H9 (cell line): ENCODE results near the gene DACH1. TPM values are rescaled to one million over a fixed set of nuclear protein-coding genes. Genes with fewer than 3 reads are reported as not detected.

Experiments
- DNase-seq: peaks from one replicate; pipeline ENCODE4 v3.0.0-alpha.2; 2017
- H2AFZ ChIP-seq: one replicate; pipeline ENCODE4 v1.6.1; 2013; ENCODE audit warnings: mild to moderate bottlenecking, low read length, control low read depth, moderate library complexity
- H2AK5ac ChIP-seq: 2 replicates; pipeline ENCODE4 v1.6.1; 2013; ENCODE audit warnings: low read length, control low read depth, mixed read lengths; ENCODE audit not compliant: insufficient read length
- H2BK120ac ChIP-seq: one replicate; pipeline ENCODE4 v1.6.1; 2013; ENCODE audit warnings: low read depth, mild to moderate bottlenecking, low read length, control low read depth, inconsistent platforms; ENCODE audit not compliant: poor library complexity, severe bottlenecking
- H2BK12ac ChIP-seq: 2 replicates; pipeline ENCODE4 v1.6.1; 2013; ENCODE audit warnings: low read length, control low read depth, mixed read lengths, low read depth; ENCODE audit not compliant: insufficient read length
- H2BK15ac ChIP-seq: 2 replicates; pipeline ENCODE4 v1.6.1; 2013; ENCODE audit warnings: low read depth, low read length, control low read depth
- H2BK20ac ChIP-seq: one replicate; pipeline ENCODE4 v1.6.1; 2013; ENCODE audit warnings: low read depth, mild to moderate bottlenecking, low read length, control low read depth, inconsistent platforms; ENCODE audit not compliant: poor library complexity, severe bottlenecking
- H2BK5ac ChIP-seq: 2 replicates; pipeline ENCODE4 v1.6.1; 2013; ENCODE audit warnings: low read length, control low read depth, mixed read lengths; ENCODE audit not compliant: insufficient read length
- H3K14ac ChIP-seq: 2 replicates; pipeline ENCODE4 v1.6.1; 2013; ENCODE audit warnings: low read length, control low read depth; ENCODE audit not compliant: insufficient read depth
- H3K18ac ChIP-seq: 2 replicates; pipeline ENCODE4 v1.6.1; 2013; ENCODE audit warnings: low read depth, mild to moderate bottlenecking, mixed read lengths, low read length, control low read depth; ENCODE audit not compliant: insufficient read length
- H3K23ac ChIP-seq: 2 replicates; pipeline ENCODE4 v1.6.1; 2013; ENCODE audit warnings: low read length, control low read depth, mixed read lengths, low read depth; ENCODE audit not compliant: insufficient read length
- H3K23me2 ChIP-seq: 2 replicates; pipeline ENCODE4 v1.6.1; 2013; ENCODE audit warnings: low read depth, mild to moderate bottlenecking, mixed read lengths, low read length, control low read depth; ENCODE audit not compliant: insufficient read length, poor library complexity, severe bottlenecking
- H3K27ac ChIP-seq: 2 replicates; pipeline ENCODE4 v1.5.1; 2013; ENCODE audit warnings: low read length, control low read depth, mixed read lengths, low read depth; ENCODE audit not compliant: insufficient read length
- H3K27me3 ChIP-seq: 2 replicates; pipeline ENCODE4 v1.6.1; 2013; ENCODE audit warnings: low read length, control low read depth, inconsistent platforms; ENCODE audit not compliant: insufficient read depth
- H3K4ac ChIP-seq: 2 replicates; pipeline ENCODE4 v1.6.1; 2013; ENCODE audit warnings: low read depth, mild to moderate bottlenecking, control low read depth, inconsistent platforms, low read length, moderate library complexity
- H3K4me1 ChIP-seq: 2 replicates; pipeline ENCODE4 v1.6.1; 2013; ENCODE audit warnings: low read length, control low read depth, inconsistent platforms; ENCODE audit not compliant: insufficient read depth
- H3K4me2 ChIP-seq: 2 replicates; pipeline ENCODE4 v1.6.1; 2013; ENCODE audit warnings: low read length, control low read depth, mixed read lengths; ENCODE audit not compliant: insufficient read length, insufficient read depth
- H3K56ac ChIP-seq: 2 replicates; pipeline ENCODE4 v1.6.1; 2013; ENCODE audit warnings: low read depth, mild to moderate bottlenecking, mixed read lengths, low read length, control low read depth; ENCODE audit not compliant: insufficient read length
- H3K79me1 ChIP-seq: 2 replicates; pipeline ENCODE4 v1.6.1; 2013; ENCODE audit warnings: low read depth, mild to moderate bottlenecking, moderate library complexity, low read length, control low read depth, inconsistent platforms; ENCODE audit not compliant: insufficient read depth, poor library complexity, severe bottlenecking
- H3K79me2 ChIP-seq: 2 replicates; pipeline ENCODE4 v1.6.1; 2013; ENCODE audit warnings: low read length, control low read depth, inconsistent platforms; ENCODE audit not compliant: insufficient read depth
- H3K9ac ChIP-seq: 2 replicates; pipeline ENCODE4 v1.6.1; 2013; ENCODE audit warnings: low read length, control low read depth, mixed read lengths; ENCODE audit not compliant: insufficient read length; ENCODE audit errors: extremely low read depth
- H3K9me3 ChIP-seq: one replicate; pipeline ENCODE4 v1.6.1; 2013; ENCODE audit warnings: low read depth, low read length, inconsistent platforms; ENCODE audit not compliant: control insufficient read depth
- H3T11ph ChIP-seq: one replicate; pipeline ENCODE4 v1.6.1; 2013; ENCODE audit warnings: mild to moderate bottlenecking, low read length, control low read depth, inconsistent platforms
- H4K20me1 ChIP-seq: one replicate; pipeline ENCODE4 v1.6.1; 2013; ENCODE audit not compliant: control insufficient read depth, insufficient read length, insufficient read depth
- H4K5ac ChIP-seq: 2 replicates; pipeline ENCODE4 v1.6.1; 2013; ENCODE audit warnings: low read depth, mild to moderate bottlenecking, mixed read lengths, low read length, control low read depth; ENCODE audit not compliant: insufficient read length
- H4K8ac ChIP-seq: replicated peaks from 2 replicates; pipeline ENCODE4 v1.6.1; 2013; ENCODE audit warnings: low read length, control low read depth, mixed read lengths, low read depth; ENCODE audit not compliant: insufficient read length
- H4K91ac ChIP-seq: 2 replicates; pipeline ENCODE4 v1.6.1; 2013; ENCODE audit warnings: low read depth, mild to moderate bottlenecking, moderate library complexity, mixed read lengths, low read length, control low read depth; ENCODE audit not compliant: insufficient read length
- H3K27ac Mint-ChIP-seq, 3 experiments: 2 replicates in 2 of 3; 3 replicates in 1 of 3; pipeline ENCODE4 v1.8.0; 2020 to 2021; ENCODE audit warnings: mixed read lengths in 3 of 3, mild to moderate bottlenecking in 1 of 3, moderate library complexity in 1 of 3
- H3K27me3 Mint-ChIP-seq: 2 replicates; pipeline ENCODE4 v1.8.0; 2021; ENCODE audit warnings: low read depth, mild to moderate bottlenecking, moderate library complexity, mixed read lengths
- H3K36me3 Mint-ChIP-seq, 3 experiments: 2 replicates in 2 of 3; 3 replicates in 1 of 3; pipeline ENCODE4 v1.8.0; 2020 to 2021; ENCODE audit warnings: low read depth in 3 of 3, mixed read lengths in 3 of 3; ENCODE audit not compliant: insufficient read depth in 1 of 3
- H3K4me1 Mint-ChIP-seq, 2 experiments: 2 replicates each; pipeline ENCODE4 v1.8.0; 2020; ENCODE audit warnings: mixed read lengths in 2 of 2
- H3K4me3 Mint-ChIP-seq, 2 experiments: 2 replicates in 1 of 2; 3 replicates in 1 of 2; pipeline ENCODE4 v1.8.0; 2020 to 2021; ENCODE audit warnings: mild to moderate bottlenecking in 2 of 2, mixed read lengths in 2 of 2, moderate library complexity in 1 of 2
- H3K9me3 Mint-ChIP-seq, 2 experiments: 2 replicates in 1 of 2; 3 replicates in 1 of 2; pipeline ENCODE4 v1.8.0; 2020; ENCODE audit warnings: mild to moderate bottlenecking in 2 of 2, mixed read lengths in 2 of 2, moderate library complexity in 1 of 2
- CTCF ChIP-seq: fragments of 200-600 bp; sonication (generic); conservative IDR thresholded peaks from 3 replicates; pipeline ENCODE4 v1.8.0; 2021; ENCODE audit warnings: antibody characterized with exemption, mild to moderate bottlenecking
- WGBS: extraction: QIAGEN DNeasy Blood & Tissue Kit; methylation state at CpG from one replicate; pipeline ENCODE4 v1.1.7; 2013; ENCODE audit warnings: missing lambda C conversion rate, low lambda C conversion rate, mixed read lengths; ENCODE audit not compliant: insufficient read length; ENCODE audit errors: extremely low coverage; 5-methylcytosine and 5-hydroxymethylcytosine counted together
- total RNA-seq: library from RNA; stranded (reverse); gene quantifications from 2 replicates; pipeline ENCODE4 v1.2.1, GENCODE V29; 2021

The DACH1 gene
- total RNA-seq, 1 experiment from 2014 or later, result not detected

GRCh38 chr13:71871844-71872243 is 4.8 kb upstream of the DACH1 start:
- H3K4me2 ChIP-seq, result no peak overlapping the region

More at GRCh38 chr13:71871844-71872243, 4.8 kb upstream of the DACH1 start:
- no peak overlapping the region for H2AK5ac ChIP-seq
- H3K23me2 ChIP-seq, result peaks cover 12% of the 10 kb centered on the region
- no peak for TF ChIP-seq CTCF
- H3K27ac ChIP-seq, result no peak overlapping the region
- no peak overlapping the region for H3K18ac ChIP-seq
- no peak overlapping the region for H2BK20ac ChIP-seq
- peaks cover 5% of the 10 kb centered on the region; the same call in 1 of the 2 replicates for H3K4me1 ChIP-seq
- H4K91ac ChIP-seq, result no peak overlapping the region
- Mint-ChIP-seq H3K27ac (no peak overlapping the region), H3K4me3 (no peak overlapping the region), H3K4me1 (peaks cover 29 to 38% of the 10 kb centered on the region in 2 experiments), H3K27me3 (peaks cover 63% of the 10 kb centered on the region), H3K36me3 (no peaks in the 10 kb centered on the region), H3K9me3 (no peaks in the 10 kb centered on the region)
- H2BK120ac ChIP-seq, result no peak overlapping the region
- H3K27me3 ChIP-seq, result peaks cover 12% of the 10 kb centered on the region; the same call in 1 of the 2 replicates
- no peak overlapping the region for H3K23ac ChIP-seq
- H3K14ac ChIP-seq, result no peak overlapping the region
- no peak overlapping the region for H3K56ac ChIP-seq
- H4K20me1 ChIP-seq, result no peaks in the 10 kb centered on the region
- DNase-seq, result no peak
- no peak overlapping the region for H3T11ph ChIP-seq
- H3K9ac ChIP-seq, result no peak overlapping the region
- no peak overlapping the region for H2BK12ac ChIP-seq
- H2AFZ ChIP-seq, result no peak overlapping the region
- no peaks in the 10 kb centered on the region for H3K79me1 ChIP-seq
- H4K8ac ChIP-seq, result no peak overlapping the region
- H3K4ac ChIP-seq, result no peak overlapping the region
- H3K79me2 ChIP-seq, result no peaks in the 10 kb centered on the region
- H4K5ac ChIP-seq, result no peak overlapping the region
- H2BK5ac ChIP-seq, result no peak overlapping the region
- no peak overlapping the region for H2BK15ac ChIP-seq
- WGBS, result no CpG with 5 or more reads among the region's 1 CpG
- no peaks in the 10 kb centered on the region for H3K9me3 ChIP-seq
